Stimulated activated naive B cell treated with anti-CD40 and anti-IgM and Interleukin-4, amounts not matched to agents 10 μg/mL and 1 μg/mL and 100 μg/mL, for 72 hours (primary cell): Measurements from ENCODE around the gene TGFBRAP1.
A peak's percentile ranks its signal among the peaks of the same experiment; 100 is the strongest.

ENCODE experiments used
- ATAC-seq, 2 donors: fragments of 150-1000 bp; cut with Tn5 transposase; replicated peaks; 2 replicates each; pipeline ENCODE4 v1.10.0; 2021; ENCODE audit warnings: moderate library complexity in 1 of 2
- DNase-seq: peaks from one replicate; pipeline ENCODE4 v3.0.0; 2021
- H3K27ac Mint-ChIP-seq: one replicate; pipeline ENCODE4 v1.8.0; 2022; ENCODE audit warnings: mild to moderate bottlenecking, mixed read lengths
- H3K27me3 Mint-ChIP-seq, 2 donors: one replicate each; pipeline ENCODE4 v1.8.0; 2022; ENCODE audit warnings: mixed read lengths in 2 of 2
- H3K36me3 Mint-ChIP-seq, 2 donors: one replicate each; pipeline ENCODE4 v1.8.0; 2022; ENCODE audit warnings: mixed read lengths in 2 of 2, mild to moderate bottlenecking in 1 of 2
- H3K4me1 Mint-ChIP-seq, 2 donors: one replicate each; pipeline ENCODE4 v1.8.0; 2022; ENCODE audit warnings: mixed read lengths in 2 of 2, mild to moderate bottlenecking in 1 of 2
- H3K4me3 Mint-ChIP-seq, 2 donors: one replicate each; pipeline ENCODE4 v1.8.0; 2022; ENCODE audit warnings: mild to moderate bottlenecking in 2 of 2, mixed read lengths in 2 of 2, moderate library complexity in 1 of 2
- H3K9me3 Mint-ChIP-seq, 2 donors: one replicate each; pipeline ENCODE4 v1.8.0; 2022; ENCODE audit warnings: mixed read lengths in 2 of 2, mild to moderate bottlenecking in 1 of 2

The TGFBRAP1 gene

GRCh38 chr2:105239924-105240323 lies 89.6 kb downstream of the TGFBRAP1 start:
- Mint-ChIP-seq H3K27me3 (peaks cover 4 to 6% of the 10 kb centered on the region in 2 donors), H3K4me3 (no peak overlapping the region), H3K4me1 (peaks cover 11 to 41% of the 10 kb centered on the region in 2 donors), H3K36me3 (peaks cover 2 to 4% of the 10 kb centered on the region in 2 donors), H3K27ac (no peak overlapping the region), H3K9me3 (no peaks in the 10 kb centered on the region)
- DNase-seq (no peak), ATAC-seq (no peak)

DNA sequence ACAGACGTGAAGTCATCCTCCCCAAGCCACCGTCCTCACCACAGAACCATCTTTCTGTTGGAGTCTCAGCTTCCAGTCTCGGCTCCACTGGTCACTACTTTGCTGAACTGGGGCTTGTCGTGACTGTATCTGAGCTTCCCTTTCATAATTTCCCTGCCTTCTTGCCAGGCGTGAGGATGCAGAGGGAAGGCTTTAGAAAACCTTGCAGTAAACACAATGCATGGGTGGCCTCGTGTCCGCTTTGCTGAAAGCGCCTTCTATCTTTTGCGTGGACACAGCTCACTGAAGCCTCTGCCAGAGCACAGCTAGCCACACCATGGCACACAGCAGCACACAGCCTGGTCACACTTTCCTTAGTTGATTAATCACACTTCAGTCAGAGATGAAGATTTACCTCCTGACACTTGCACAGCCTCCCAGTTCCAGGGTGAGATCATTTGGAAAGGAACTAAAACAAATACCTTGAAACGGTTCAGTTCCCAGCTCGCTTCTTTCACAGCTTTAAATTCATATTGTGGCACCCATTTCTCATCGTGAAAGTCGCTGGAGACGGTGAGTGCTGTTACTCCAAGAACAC lies 90.8 kb downstream of the TGFBRAP1 start:
- ATAC-seq (no peak), DNase-seq (no peak)
- Mint-ChIP-seq H3K36me3 (peaks cover 2 to 4% of the 10 kb centered on the region in 2 donors), H3K27ac (no peak overlapping the region), H3K4me3 (no peak overlapping the region), H3K9me3 (no peaks in the 10 kb centered on the region), H3K27me3 (peaks cover 4 to 6% of the 10 kb centered on the region in 2 donors), H3K4me1 (peaks cover 7 to 31% of the 10 kb centered on the region in 2 donors)

DNA sequence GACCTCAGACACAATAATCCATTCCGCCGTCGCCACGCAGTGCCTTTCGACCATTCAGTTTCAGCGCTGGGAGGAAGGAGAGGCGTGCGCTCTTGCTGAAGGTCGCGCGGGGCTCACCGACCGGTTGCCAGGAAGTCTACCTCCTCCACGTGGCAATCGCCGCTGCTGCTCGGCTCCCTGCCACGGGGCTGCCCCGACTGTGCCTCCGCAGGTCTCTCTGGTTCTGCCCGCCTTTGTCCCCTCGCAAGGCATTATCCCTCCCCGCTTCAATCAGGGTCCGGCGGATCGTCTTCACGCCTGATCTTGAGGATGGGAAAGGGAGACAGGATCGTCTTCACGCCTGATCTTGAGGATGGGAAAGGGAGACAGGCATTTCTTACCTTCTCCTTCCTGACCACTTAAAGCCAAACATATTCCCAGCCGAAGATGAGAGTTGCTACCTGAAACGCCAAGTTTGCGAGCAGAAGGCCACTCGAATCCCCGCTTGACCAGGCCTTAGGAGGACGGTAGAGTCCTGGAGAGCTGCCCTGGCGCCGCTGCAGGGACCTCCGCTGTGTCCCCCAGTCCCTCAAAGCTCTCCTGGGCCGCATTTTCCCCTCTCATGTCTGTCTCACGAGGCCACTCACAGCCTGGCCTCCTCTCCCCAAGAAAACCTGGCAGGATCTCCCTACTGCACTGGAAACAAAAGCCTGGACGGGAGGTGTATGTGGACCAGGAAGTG lies 92.3 kb downstream of the TGFBRAP1 start:
- ATAC-seq (peak; percentile 45 to 56), DNase-seq (no peak)
- Mint-ChIP-seq H3K27ac (peak overlapping the region; percentile 14), H3K27me3 (no peaks in the 10 kb centered on the region), H3K9me3 (no peaks in the 10 kb centered on the region), H3K4me1 (peaks cover 7 to 31% of the 10 kb centered on the region in 2 donors), H3K4me3 (peak overlapping the region; percentile 24 to 33), H3K36me3 (no peaks in the 10 kb centered on the region)

DNA sequence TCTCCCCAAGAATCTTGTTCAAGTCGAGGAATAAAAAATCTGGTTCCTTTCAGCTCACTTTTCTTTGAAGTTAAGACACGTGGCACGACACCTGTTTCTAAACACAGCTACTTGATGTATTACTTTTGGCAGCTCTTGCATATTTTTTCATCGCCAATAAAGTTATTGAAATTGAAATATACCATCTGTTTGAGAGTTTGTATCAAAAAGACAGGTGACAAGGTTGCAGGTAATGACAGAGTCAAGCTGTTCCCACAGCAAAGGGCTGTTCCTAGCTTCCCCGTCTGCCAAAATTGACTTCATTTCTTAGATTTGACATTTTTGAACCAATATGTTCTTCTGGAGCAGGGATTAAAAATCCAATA lies 93.5 kb downstream of the TGFBRAP1 start:
- H3K9me3 Mint-ChIP-seq: no peaks in the 10 kb centered on the region
- peaks cover 7 to 31% of the 10 kb centered on the region in 2 donors for H3K4me1 Mint-ChIP-seq
- DNase-seq (no peak), ATAC-seq (no peak)
- H3K27ac Mint-ChIP-seq: no peak overlapping the region
- no peaks in the 10 kb centered on the region for H3K27me3 Mint-ChIP-seq
- H3K4me3 Mint-ChIP-seq: no peak overlapping the region
- H3K36me3 Mint-ChIP-seq: no peaks in the 10 kb centered on the region

DNA sequence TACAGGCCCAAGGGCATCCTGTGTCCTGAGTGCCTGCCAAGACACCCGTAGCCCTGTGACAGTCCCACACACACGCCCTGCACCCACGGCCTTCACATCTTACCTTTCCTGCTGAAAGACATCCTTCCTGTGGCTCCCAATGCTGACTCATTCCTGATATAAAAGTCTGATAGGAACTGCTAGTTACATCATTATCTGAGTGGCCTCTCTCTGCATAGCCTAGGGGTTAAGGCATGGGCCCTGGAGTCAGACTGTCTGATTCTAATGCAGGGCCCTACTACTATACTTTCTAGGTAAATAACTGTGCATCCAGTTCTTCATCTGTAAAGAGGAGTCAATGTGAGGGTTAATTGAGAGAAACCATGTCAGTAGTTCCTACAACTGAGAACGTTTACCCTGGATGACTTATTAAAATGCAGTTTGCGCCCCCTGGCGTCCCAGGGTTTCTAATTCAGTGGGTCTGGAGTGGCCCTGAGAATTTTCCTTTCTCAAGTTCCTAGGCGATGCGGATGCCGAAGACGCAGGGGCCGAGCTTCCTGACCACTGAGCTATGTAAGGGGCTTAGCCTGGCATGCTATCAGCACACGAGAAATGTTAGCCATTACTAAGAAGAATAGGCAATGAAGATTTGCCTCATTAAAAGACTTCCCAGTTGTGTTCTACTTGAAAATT lies 94.0 kb downstream of the TGFBRAP1 start:
- Mint-ChIP-seq H3K27ac (no peak overlapping the region), H3K27me3 (no peaks in the 10 kb centered on the region), H3K4me1 (peaks cover 7 to 31% of the 10 kb centered on the region in 2 donors), H3K9me3 (no peaks in the 10 kb centered on the region), H3K4me3 (no peak overlapping the region), H3K36me3 (no peaks in the 10 kb centered on the region)
- ATAC-seq (peak; percentile 80 to 86), DNase-seq (peak; percentile 53)

DNA sequence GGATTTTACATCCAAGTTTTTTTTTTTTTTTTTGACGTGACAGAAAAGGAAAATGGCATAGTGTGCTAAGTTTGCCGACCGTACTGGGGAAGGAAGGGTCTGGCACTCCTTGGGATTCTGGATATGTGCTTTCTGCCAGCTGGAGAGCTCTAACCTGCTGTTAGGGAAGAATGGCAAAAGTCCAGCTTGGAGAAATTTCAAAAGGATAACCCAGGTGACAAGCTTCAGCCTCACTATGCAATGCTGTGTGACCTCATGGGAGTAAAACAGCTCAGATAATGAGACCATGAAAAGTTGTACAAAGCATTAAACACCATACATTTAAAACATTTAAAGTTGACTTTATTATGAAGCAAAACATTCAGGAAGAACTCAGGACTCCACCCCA lies 98.3 kb downstream of the TGFBRAP1 start:
- Mint-ChIP-seq H3K27ac (no peak overlapping the region), H3K4me3 (no peak overlapping the region), H3K27me3 (peaks cover 4 to 9% of the 10 kb centered on the region in 2 donors), H3K36me3 (no peaks in the 10 kb centered on the region), H3K9me3 (peaks cover 0 to 2% of the 10 kb centered on the region in 2 donors), H3K4me1 (peaks cover 3 to 8% of the 10 kb centered on the region in 2 donors)
- ATAC-seq (no peak), DNase-seq (no peak)

DNA sequence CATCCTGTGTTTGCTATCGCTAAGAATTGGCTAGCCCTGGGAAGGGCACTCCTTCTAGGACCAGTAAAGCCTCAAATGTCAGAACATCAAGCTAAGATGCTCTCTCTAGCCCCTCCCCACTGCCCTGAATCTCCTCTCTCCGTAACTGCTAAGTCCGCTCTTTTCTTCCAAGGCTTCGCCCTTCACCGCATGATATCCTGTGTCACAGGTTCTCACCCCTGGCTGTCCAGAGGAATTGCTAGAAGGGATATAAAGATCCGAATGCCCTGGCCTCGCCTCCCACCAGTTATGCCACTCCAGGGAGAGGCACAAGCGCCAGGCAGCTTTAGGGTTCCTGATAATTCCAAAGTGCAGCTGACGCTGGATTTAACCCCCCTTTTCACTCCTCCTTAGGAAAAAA lies 105.1 kb downstream of the TGFBRAP1 start:
- DNase-seq (no peak), ATAC-seq (no peak)
- peaks cover 0 to 2% of the 10 kb centered on the region in 2 donors for H3K9me3 Mint-ChIP-seq
- H3K4me3 Mint-ChIP-seq: no peak overlapping the region
- no peak overlapping the region for H3K27ac Mint-ChIP-seq
- peaks cover 21 to 32% of the 10 kb centered on the region in 2 donors for H3K27me3 Mint-ChIP-seq
- no peaks in the 10 kb centered on the region for H3K36me3 Mint-ChIP-seq
- H3K4me1 Mint-ChIP-seq: no peaks in the 10 kb centered on the region

GRCh38 chr2:105220604-105221003 lies 108.9 kb downstream of the TGFBRAP1 start:
- H3K4me3 Mint-ChIP-seq: no peak overlapping the region
- no peaks in the 10 kb centered on the region for H3K4me1 Mint-ChIP-seq
- no peaks in the 10 kb centered on the region for H3K9me3 Mint-ChIP-seq
- no peaks in the 10 kb centered on the region for H3K36me3 Mint-ChIP-seq
- ATAC-seq (no peak), DNase-seq (no peak)
- H3K27me3 Mint-ChIP-seq: peaks cover 21 to 28% of the 10 kb centered on the region in 2 donors
- no peak overlapping the region for H3K27ac Mint-ChIP-seq

GRCh38 chr2:105215586-105216192 lies 113.8 kb downstream of the TGFBRAP1 start:
- Mint-ChIP-seq H3K36me3 (no peaks in the 10 kb centered on the region), H3K9me3 (no peaks in the 10 kb centered on the region), H3K4me1 (no peaks in the 10 kb centered on the region), H3K27me3 (peaks cover 0 to 12% of the 10 kb centered on the region in 2 donors), H3K27ac (no peak overlapping the region), H3K4me3 (no peak overlapping the region)
- no peak for DNase-seq
- peak; percentile 23 to 56 for ATAC-seq
